ENCODE measurements around the gene MMAB.
"Not testable (repeated sequence)": the region's sequence is repeated elsewhere in the genome, so short reads cannot be mapped to it uniquely, and the experiment has no call there.

The MMAB gene

GRCh38 chr12:109606320-109607028, 33.2 kb upstream of the MMAB start:
- Histone ChIP-seq H3K27ac (no peak overlapping the region), H3K27me3 (replicated peaks) (peaks cover 9% of the 10 kb centered on the region), H3K4me3 (ENCODE audit: low read depth, low read length) (no peak overlapping the region), H3K36me3 (replicated peaks) (no peaks in the 10 kb centered on the region)
- in situ Hi-C loops (cut with HindIII; ENCODE audit: low pct_ligation_motif_present, low sequenced_read_pairs), result no loop called here
- TF ChIP-seq, protein P1, sequence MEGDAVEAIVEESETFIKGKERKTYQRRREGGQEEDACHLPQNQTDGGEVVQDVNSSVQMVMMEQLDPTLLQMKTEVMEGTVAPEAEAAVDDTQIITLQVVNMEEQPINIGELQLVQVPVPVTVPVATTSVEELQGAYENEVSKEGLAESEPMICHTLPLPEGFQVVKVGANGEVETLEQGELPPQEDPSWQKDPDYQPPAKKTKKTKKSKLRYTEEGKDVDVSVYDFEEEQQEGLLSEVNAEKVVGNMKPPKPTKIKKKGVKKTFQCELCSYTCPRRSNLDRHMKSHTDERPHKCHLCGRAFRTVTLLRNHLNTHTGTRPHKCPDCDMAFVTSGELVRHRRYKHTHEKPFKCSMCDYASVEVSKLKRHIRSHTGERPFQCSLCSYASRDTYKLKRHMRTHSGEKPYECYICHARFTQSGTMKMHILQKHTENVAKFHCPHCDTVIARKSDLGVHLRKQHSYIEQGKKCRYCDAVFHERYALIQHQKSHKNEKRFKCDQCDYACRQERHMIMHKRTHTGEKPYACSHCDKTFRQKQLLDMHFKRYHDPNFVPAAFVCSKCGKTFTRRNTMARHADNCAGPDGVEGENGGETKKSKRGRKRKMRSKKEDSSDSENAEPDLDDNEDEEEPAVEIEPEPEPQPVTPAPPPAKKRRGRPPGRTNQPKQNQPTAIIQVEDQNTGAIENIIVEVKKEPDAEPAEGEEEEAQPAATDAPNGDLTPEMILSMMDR (IDR thresholded peaks at IDR 0.05; ENCODE audit: low read depth, low read length, missing control alignments), result no peak
- DNase-seq, result no peak

DNA sequence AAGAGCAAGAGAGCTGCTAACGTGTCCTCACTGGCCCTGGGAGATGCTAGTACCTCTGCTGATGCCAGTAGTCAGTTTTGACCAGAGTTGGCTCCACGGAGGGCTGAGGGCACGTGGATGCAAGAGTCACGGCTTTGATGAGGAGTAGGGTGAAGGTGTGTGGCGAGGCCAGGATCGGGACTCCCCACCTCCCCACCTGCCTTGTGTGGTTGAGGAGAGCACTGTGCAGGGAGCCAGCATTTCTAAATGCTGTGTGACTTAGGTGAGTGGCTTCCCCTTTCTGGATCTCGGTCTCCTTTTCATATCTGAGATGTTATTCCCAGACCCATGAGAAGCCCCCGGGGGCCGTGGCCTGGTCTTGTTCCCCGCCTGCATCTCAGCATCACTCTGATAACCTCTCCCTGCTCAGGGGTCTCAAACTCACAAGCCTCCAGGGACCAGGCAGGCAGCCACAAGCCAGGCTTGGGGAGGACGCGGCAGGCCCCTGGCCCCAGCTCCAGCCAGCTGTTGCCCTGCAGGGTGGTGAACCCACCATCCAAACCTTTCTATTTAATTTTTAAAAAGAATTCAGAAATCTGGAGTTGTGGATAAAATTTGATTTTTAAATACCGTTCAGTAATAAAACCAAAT, 32.4 kb upstream of the MMAB start:
- Histone ChIP-seq H3K36me3 (replicated peaks) (no peaks in the 10 kb centered on the region), H3K27me3 (replicated peaks) (peaks cover 9% of the 10 kb centered on the region), H3K4me3 (ENCODE audit: low read depth, low read length) (no peak overlapping the region), H3K27ac (no peak overlapping the region)
- no peak for DNase-seq
- TF ChIP-seq, protein P1 (IDR thresholded peaks at IDR 0.05; ENCODE audit: low read depth, low read length, missing control alignments), result no peak
- in situ Hi-C loops (cut with HindIII; ENCODE audit: low pct_ligation_motif_present, low sequenced_read_pairs), result no loop called here

GRCh38 chr12:109605016-109605415, 31.7 kb upstream of the MMAB start:
- Histone ChIP-seq H3K27ac (no peak overlapping the region), H3K4me3 (ENCODE audit: low read depth, low read length) (no peak overlapping the region), H3K36me3 (replicated peaks) (no peaks in the 10 kb centered on the region), H3K27me3 (replicated peaks) (peaks cover 9% of the 10 kb centered on the region)
- TF ChIP-seq, protein P1 (IDR thresholded peaks at IDR 0.05; ENCODE audit: low read depth, low read length, missing control alignments), result no peak
- no peak for DNase-seq
- in situ Hi-C loops (cut with HindIII; ENCODE audit: low pct_ligation_motif_present, low sequenced_read_pairs), result no loop called here

- TF ChIP-seq, protein P1 (IDR thresholded peaks at IDR 0.05; ENCODE audit: low read depth, low read length, missing control alignments), result no peak
- Histone ChIP-seq H3K27me3 (replicated peaks) (peaks cover 9% of the 10 kb centered on the region), H3K4me3 (ENCODE audit: low read depth, low read length) (no peak overlapping the region), H3K27ac (no peak overlapping the region), H3K36me3 (replicated peaks) (no peaks in the 10 kb centered on the region)
- DNase-seq, result no peak
- in situ Hi-C loops (cut with HindIII; ENCODE audit: low pct_ligation_motif_present, low sequenced_read_pairs), result no loop called here
These were observed 30.9 kb upstream of the MMAB start for GRCh38 chr12:109604132-109604585.

GRCh38 chr12:109602132-109602531, 28.8 kb upstream of the MMAB start:
- in situ Hi-C loops (cut with HindIII; ENCODE audit: low pct_ligation_motif_present, low sequenced_read_pairs); H3K27me3 ChIP-seq (replicated peaks); H3K4me3 ChIP-seq (ENCODE audit: low read depth, low read length); H3K36me3 ChIP-seq (replicated peaks); H3K27ac ChIP-seq; DNase-seq: not testable (repeated sequence)

GRCh38 chr12:109601557-109601956, 28.3 kb upstream of the MMAB start:
- in situ Hi-C loops (cut with HindIII; ENCODE audit: low pct_ligation_motif_present, low sequenced_read_pairs), result no loop called here
- TF ChIP-seq, protein P1 (IDR thresholded peaks at IDR 0.05; ENCODE audit: low read depth, low read length, missing control alignments), result no peak
- Histone ChIP-seq H3K27me3 (replicated peaks) (peaks cover 2% of the 10 kb centered on the region), H3K4me3 (ENCODE audit: low read depth, low read length) (no peak overlapping the region), H3K27ac (no peak overlapping the region), H3K36me3 (replicated peaks) (no peaks in the 10 kb centered on the region)
- no peak for DNase-seq

Data from brain microvascular endothelial cell (primary cell).